Left lobe of liver (tissue), 2 donors: ENCODE results near the gene S100A9. TPM values are rescaled to one million over a fixed set of nuclear protein-coding genes. Genes with fewer than 3 reads are reported as not detected.
"Not testable (repeated sequence)": the region's sequence is repeated elsewhere in the genome, so short reads cannot be mapped to it uniquely, and the experiment has no call there.

Source experiments
- ATAC-seq: fragments of 200-7000 bp; cut with Tn5 transposase; one replicate; pipeline ENCODE4 v1.9.1; 2020; ENCODE audit warnings: mild to moderate bottlenecking, moderate library complexity
- DNase-seq: peaks from one replicate; pipeline ENCODE4 v3.0.0-alpha.2; 2020; ENCODE audit warnings: low spot score
- total RNA-seq: library from RNA; stranded (reverse); gene quantifications from one replicate; pipeline ENCODE4 v1.2.1, GENCODE V29; 2021
- donor health status: DM: no; HTN: no; CAD: no; lungs with moderate emphysema.
- donor health status: DM: no; HTN: yes; CAD: no.

The S100A9 gene
- total RNA-seq, 1 donor from 2014 or later = 36.3 TPM

GRCh38 chr1:153344718-153345025, 13.0 kb upstream of the S100A9 start:
- no peak for ATAC-seq
- no peak for DNase-seq

- ATAC-seq = no peak
- DNase-seq = no peak
These were observed 12.2 kb upstream of the S100A9 start for GRCh38 chr1:153345187-153346076.

- no peak for ATAC-seq
- no peak for DNase-seq
These were observed 11.5 kb upstream of the S100A9 start for GRCh38 chr1:153346077-153346723.

DNA sequence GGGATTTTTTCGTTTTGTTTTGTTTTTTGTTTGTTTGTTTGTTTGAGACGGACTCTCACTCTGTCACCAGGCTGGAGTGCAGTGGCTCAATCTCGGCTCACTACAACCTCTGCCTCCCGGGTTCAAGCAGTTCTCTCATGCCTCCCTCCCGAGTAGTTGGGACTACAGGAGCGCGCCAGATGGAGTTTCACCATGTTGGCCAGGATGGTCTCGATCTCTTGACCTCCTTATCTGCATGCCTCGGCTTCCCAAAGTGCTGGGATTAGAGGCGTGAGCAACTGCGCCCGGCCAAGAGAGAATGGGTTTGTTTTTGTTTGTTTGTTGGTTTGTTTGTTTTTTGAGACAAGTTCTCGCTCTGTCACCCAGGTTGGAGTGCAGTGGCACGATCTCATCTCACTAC, 10.6 kb upstream of the S100A9 start:
- not testable (repeated sequence) for DNase-seq, ATAC-seq

DNA sequence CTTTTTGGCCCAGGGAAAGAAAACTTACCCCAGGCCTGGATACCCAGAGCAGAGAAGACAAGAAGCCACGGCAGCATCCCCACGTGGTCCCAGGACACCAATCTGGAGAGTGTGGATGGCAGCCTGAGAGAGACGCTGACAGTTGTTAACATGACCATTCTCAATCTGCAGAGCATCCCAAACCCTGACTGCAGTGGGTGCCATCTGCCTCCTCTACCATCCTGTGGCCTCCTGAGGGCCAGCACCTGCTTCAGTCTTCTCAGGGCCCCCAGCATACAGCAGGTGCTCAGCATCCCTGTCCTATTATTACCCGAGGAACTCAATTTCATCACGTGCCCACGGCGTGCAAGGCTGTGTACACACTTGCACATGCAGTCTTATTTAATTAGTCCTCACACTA, 9.8 kb upstream of the S100A9 start:
- ATAC-seq = no peak
- DNase-seq = no peak

- no peak for DNase-seq
- no peak for ATAC-seq
These were observed 8.9 kb upstream of the S100A9 start, which contains the start of gene PGLYRP4 for GRCh38 chr1:153348511-153349362. Gene PGLYRP4, minus strand, starts transcription at chr1:153348841. Its CDS starts 909 bp downstream, at chr1:153347932.

- no peak for ATAC-seq
- peak; percentile 33 for DNase-seq
These were observed 8.0 kb upstream of the S100A9 start for GRCh38 chr1:153349363-153350320.

DNA sequence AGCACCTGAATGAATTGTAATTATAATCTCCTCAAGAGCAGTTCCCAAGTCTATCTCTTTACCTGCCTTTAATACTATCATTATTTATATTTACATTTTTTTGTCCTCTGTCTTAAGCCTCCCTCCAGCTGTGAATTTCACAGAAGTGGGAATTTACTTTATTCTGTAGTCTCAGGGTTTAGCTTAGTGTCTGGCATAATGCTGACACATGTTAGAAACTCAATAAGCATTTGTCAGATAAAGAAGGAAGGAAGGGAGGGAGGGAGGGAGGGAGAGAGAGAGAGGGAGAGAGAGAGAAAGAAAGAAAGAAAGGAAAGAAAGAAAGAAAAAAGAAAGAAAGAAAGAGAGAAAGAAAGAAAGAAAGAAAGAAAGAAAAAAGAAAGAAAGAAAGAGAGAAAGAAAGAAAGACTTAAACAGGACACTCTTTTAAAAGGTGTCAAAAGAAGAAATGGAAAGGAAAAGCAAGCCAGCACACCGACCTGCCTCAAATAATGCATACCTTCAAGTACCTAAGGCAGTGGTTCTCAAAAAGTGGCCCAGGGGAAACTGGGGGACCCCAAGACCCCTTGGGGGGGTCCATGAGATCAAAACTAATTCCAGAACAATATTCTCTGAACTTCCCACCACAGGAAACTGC, 7.2 kb upstream of the S100A9 start:
- no peak for ATAC-seq
- DNase-seq = peak; percentile 5

- ATAC-seq (peak; percentile 89), DNase-seq (peak; percentile 66)
These were observed 5.1 kb upstream of the S100A9 start for GRCh38 chr1:153352523-153352922.

GRCh38 chr1:153353226-153353947, 4.3 kb upstream of the S100A9 start:
- DNase-seq (no peak), ATAC-seq (no peak)

DNA sequence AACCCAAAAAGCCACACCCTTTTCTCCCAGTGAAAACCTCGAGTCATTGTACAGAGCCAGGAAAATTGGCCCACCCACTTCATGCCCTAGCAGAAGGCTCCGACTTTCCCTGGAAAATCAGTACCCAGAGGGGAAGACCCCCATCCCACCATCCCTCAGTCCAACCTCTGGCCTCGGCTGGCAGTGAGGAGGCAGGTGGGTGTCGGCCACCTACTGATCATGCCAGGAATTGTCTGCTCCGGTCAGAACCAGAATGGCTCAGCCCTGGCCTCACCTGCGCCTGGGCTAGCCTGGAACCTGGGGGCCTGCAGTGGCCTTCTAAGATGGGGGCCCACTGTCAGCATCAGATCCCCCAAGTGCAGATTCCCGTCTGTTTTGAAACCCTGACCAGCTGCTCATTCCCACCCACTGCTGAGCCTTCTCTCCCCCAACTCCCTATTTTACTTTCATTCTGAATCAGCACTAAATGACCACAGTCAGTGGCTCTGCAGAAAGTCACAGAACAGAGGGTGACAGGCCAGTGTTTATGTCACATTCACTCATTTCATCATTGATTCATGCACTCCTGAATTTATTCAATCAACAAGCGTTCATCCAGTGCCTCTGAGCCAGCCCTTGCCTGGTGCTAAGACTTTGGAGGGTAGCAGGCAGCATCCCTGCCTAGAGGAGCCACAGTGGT, 3.0 kb upstream of the S100A9 start:
- ATAC-seq = no peak
- DNase-seq = no peak

DNA sequence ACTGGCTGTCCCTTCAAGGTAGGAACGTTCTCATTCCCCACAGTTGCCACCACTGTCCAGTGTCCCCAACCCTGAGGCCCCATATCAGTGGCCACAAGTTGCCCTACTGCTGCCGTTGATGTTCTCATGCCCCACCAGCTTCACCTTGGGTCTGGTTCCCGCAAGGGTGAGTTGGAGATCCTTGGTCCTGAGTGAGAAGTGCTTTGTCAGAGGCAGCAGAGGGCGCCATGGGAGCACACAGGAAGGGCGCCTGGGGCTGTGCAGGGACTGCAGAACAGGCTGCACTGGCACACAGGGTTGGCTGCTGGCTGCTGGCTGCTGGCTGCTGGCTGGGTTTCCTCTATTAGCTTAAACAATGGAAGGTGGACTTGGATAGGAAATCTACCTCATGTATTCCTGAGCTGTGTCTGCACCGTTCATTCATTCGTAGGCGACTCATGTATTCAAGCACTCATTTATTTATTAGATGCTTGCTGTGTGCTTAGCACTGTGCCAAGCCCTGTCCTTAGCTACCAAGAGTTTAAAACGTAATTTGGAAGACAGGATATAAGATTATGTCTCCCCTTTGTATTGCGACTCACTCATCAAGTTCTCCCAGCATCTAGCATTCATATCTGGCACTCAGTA, 2.1 kb upstream of the S100A9 start:
- ATAC-seq (peak; percentile 83), DNase-seq (peak; percentile 78)

GRCh38 chr1:153356392-153357075, 1.1 kb upstream of the S100A9 start:
- peak; percentile 45 for DNase-seq

GRCh38 chr1:153357076-153357852, 390 bp upstream of the S100A9 start:
- peak; percentile 89 for ATAC-seq

More at GRCh38 chr1:153356392-153357075, 1.1 kb upstream of the S100A9 start:
- ATAC-seq = no peak

DNA sequence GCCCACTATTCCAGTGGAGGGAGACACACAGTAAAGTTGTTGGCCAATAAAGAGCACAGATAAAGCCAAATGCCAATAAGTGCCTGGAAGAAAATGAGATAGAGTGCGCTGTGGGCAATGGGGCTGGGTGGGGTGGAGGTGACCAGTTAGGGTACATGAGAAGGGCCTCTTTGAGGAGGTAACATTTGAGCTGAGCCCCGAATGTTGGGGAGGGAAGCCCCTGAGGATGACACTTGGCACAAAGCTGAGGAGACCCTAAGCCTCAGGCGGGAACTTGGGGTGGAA, 979 bp downstream of the S100A9 start:
- no peak for ATAC-seq
- no peak for DNase-seq

More at GRCh38 chr1:153357076-153357852, 390 bp upstream of the S100A9 start:
- DNase-seq = peak; percentile 91

DNA sequence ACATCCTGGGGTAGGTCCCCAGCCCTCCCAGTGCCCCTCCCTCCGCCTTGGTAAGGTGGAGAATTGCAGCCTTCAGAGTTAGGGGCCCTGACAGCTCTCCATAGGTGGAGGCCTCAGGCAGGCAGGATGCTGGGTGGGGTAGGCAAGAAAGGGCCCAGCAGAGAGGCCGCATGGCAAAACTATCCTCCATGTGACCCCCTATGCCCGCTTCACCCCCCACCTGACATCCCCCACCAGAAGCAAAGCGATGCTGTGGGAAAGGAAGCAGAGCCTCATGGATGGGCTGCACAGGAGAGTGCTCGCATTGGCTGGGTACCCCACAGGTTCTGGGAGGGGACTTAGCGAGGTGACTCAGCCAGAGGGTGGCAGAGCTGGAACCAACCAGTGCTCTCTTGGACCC, 1.6 kb downstream of the S100A9 start:
- no peak for ATAC-seq
- DNase-seq = peak; percentile 42

- ATAC-seq (no peak), DNase-seq (peak; percentile 37)
These were observed 2.5 kb downstream of the S100A9 start for GRCh38 chr1:153360190-153360589.
